ACC112 (cell line): ENCODE measurements around the gene PTER.

Source experiments
- H2AFZ ChIP-seq: fragments of 200-600 bp; sonication (generic); one replicate; pipeline ENCODE4 v1.6.0; 2017; ENCODE audit warnings: antibody characterized with exemption, low read length; ENCODE audit not compliant: unreplicated experiment
- H3K27ac ChIP-seq: fragments of 200-600 bp; sonication (generic); 2 replicates; pipeline ENCODE4 v1.5.1; 2014; ENCODE audit warnings: low read depth, mild to moderate bottlenecking, antibody characterized with exemption, low read length, moderate library complexity
- H3K27me3 ChIP-seq: fragments of 200-600 bp; sonication (generic); 2 replicates; pipeline ENCODE4 v1.6.1; 2014; ENCODE audit warnings: mild to moderate bottlenecking, antibody characterized with exemption, low read length, moderate library complexity, mixed read lengths; ENCODE audit not compliant: insufficient read depth
- H3K36me3 ChIP-seq: fragments of 200-600 bp; sonication (generic); 2 replicates; pipeline ENCODE4 v1.6.1; 2016; ENCODE audit warnings: mild to moderate bottlenecking, antibody characterized with exemption, low read length, moderate library complexity, mixed read lengths; ENCODE audit not compliant: insufficient read depth
- H3K4me1 ChIP-seq: fragments of 200-600 bp; sonication (generic); one replicate; pipeline ENCODE4 v1.6.1; 2016; ENCODE audit warnings: low read length, mixed read lengths; ENCODE audit not compliant: insufficient read depth, unreplicated experiment, control insufficient read depth
- H3K4me3 ChIP-seq: fragments of 200-600 bp; sonication (generic); 2 replicates; pipeline ENCODE4 v1.5.1; 2014; ENCODE audit warnings: mild to moderate bottlenecking, low read depth, low read length
- H3K79me2 ChIP-seq: fragments of 200-600 bp; sonication (generic); one replicate; pipeline ENCODE4 v1.6.0; 2016; ENCODE audit warnings: low read length; ENCODE audit not compliant: control insufficient read depth, unreplicated experiment, insufficient read depth

Gene PTER

DNA sequence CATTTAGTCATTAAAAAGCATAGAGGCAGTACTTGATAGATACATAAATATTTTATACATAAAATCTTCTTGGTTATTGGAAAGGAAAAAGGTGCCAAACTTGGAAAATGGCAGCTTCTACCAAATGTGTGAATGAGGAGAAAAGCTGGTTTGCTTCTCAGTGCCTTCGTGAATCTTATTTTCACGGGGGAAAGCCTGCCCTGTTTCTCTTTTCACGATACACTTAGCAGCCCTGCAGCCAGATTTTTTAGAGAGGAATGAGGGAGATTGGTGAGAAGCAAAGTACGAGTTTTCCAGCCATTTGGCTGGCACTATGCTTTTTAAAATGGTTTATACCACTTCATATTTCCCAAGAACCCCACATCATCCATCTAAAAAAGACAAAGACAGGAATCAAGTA lies 107.8 kb downstream of the PTER start:
- H2AFZ ChIP-seq, result no peak overlapping the region
- peaks cover 51% of the 10 kb centered on the region for H3K27me3 ChIP-seq
- H3K79me2 ChIP-seq, result no peaks in the 10 kb centered on the region
- H3K4me3 ChIP-seq, result no peak overlapping the region
- no peak overlapping the region for H3K27ac ChIP-seq
- no peaks in the 10 kb centered on the region for H3K4me1 ChIP-seq
- no peaks in the 10 kb centered on the region for H3K36me3 ChIP-seq

DNA sequence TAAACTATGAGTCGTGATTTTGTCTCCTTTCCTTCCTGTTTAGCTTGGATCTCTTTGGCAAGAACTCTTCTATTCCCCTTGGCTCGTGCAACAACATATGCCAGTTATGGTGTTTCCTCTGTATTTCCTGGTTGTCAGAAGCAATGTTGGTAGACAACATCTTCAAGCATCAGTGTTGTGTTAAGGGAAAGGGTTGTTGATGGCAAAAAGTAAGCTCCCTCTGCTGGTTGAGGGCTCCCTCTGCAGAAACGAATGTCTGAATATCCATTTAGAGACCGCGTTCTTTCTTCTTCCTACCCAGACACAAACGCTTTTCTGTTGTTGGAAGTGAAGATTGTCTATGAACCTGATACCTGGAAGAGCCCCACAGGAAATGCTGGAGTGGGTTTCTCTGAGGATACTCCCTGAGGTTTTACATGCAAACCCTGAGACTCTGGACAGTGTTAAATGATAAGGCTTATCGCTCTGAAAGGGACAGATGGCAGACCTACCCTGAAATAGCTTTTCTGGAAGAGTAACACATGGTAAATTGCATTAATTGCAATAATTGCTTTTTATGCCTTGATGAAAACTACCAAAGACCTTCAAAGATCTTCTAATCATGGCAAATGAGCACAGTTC lies 108.4 kb downstream of the PTER start:
- H3K27me3 ChIP-seq, result peaks cover 48% of the 10 kb centered on the region
- no peak overlapping the region for H2AFZ ChIP-seq
- H3K4me1 ChIP-seq, result no peaks in the 10 kb centered on the region
- no peak overlapping the region for H3K4me3 ChIP-seq
- no peak overlapping the region for H3K27ac ChIP-seq
- no peaks in the 10 kb centered on the region for H3K36me3 ChIP-seq
- no peaks in the 10 kb centered on the region for H3K79me2 ChIP-seq

DNA sequence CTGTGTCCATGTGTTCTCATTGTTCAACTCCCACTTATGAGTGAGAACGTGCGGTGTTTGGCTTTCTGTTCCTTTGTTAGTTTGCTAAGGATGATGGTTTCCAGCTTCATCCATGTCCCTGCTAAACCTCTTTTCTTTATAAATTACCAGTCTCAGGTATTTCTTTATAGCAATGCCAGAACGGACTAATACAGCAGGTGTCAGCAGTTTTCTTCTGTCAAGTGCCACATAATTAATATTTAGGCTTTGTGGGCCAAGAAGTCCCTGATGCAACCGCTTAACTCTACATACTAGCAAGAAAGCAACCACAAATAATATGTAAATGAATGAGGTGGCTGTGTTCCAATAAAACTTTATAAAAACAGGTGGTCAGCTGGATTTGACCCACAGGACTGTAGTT lies 111.2 kb downstream of the PTER start:
- H2AFZ ChIP-seq, result no peak overlapping the region
- no peak overlapping the region for H3K4me3 ChIP-seq
- peaks cover 51% of the 10 kb centered on the region for H3K27me3 ChIP-seq
- H3K27ac ChIP-seq, result no peak overlapping the region
- no peaks in the 10 kb centered on the region for H3K4me1 ChIP-seq
- no peaks in the 10 kb centered on the region for H3K36me3 ChIP-seq
- no peaks in the 10 kb centered on the region for H3K79me2 ChIP-seq

GRCh38 chr10:16559236-16559773 lies 122.5 kb downstream of the PTER start:
- H2AFZ ChIP-seq, result no peak overlapping the region
- no peaks in the 10 kb centered on the region for H3K79me2 ChIP-seq
- no peaks in the 10 kb centered on the region for H3K36me3 ChIP-seq
- no peak overlapping the region for H3K4me3 ChIP-seq
- H3K27ac ChIP-seq, result no peak overlapping the region
- peaks cover 47% of the 10 kb centered on the region for H3K27me3 ChIP-seq
- no peaks in the 10 kb centered on the region for H3K4me1 ChIP-seq

GRCh38 chr10:16562891-16563290 lies 126.1 kb downstream of the PTER start:
- Histone ChIP-seq H3K79me2 (no peaks in the 10 kb centered on the region), H3K4me1 (peaks cover 3% of the 10 kb centered on the region), H3K27me3 (peaks cover 19% of the 10 kb centered on the region)

More at GRCh38 chr10:16562891-16563290, 126.1 kb downstream of the PTER start:
- H3K36me3 ChIP-seq, result no peaks in the 10 kb centered on the region
- no peak overlapping the region for H2AFZ ChIP-seq
- no peak overlapping the region for H3K27ac ChIP-seq
- H3K4me3 ChIP-seq, result no peak overlapping the region
